Tongue (tissue), 2 donors: ENCODE data around the gene RRP15. TPM values are rescaled to one million over a fixed set of nuclear protein-coding genes. Genes with fewer than 3 reads are reported as not detected.

Experiments
- DNase-seq: peaks from one replicate; pipeline ENCODE4 v3.0.0-alpha.2; 2015
- total RNA-seq: library from RNA; depleted of rRNA; stranded (reverse); fragments of >200 nt; gene quantifications from one replicate; pipeline ENCODE4 v1.2.3, GENCODE V29; 2014

RRP15 gene
- total RNA-seq, result 11.0 TPM

DNA sequence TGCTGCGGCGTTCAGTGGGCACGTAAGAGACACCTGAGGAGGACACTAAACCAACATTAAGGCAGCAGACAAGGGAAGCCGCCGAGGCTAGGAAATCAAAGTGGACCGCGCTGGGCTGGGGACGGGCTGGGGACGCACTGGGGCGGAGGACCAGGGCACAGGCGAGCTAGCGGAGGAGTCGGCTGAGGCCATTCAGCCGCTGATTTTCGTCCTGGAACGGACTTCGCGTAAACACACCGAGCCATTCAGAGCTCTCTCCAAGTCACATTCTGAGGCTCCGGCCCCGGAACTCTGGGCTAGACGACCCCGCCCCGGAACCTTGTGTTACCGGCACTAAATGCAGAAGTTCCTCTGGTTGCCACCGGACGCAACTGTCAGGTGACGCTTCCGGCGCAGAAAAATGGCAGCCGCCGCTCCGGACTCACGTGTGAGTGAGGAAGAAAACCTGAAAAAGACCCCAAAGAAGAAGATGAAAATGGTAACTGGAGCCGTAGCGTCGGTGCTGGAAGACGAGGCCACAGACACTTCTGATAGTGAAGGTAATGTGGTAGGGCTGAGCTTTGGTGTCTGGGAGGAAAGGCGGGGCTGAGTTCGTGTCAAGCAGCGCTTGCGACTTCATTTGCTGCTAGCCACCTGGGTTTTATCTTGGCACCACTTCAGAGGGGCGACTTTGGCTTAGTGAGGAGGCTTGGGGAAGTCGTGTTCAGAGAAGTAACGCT, at the start of gene RRP15:
TSS of gene RRP15 (plus strand) at position 377 of the 719 bp plus-strand sequence. CDS start at position 401, 24 bp downstream.
- peak; percentile 96 for DNase-seq

DNA sequence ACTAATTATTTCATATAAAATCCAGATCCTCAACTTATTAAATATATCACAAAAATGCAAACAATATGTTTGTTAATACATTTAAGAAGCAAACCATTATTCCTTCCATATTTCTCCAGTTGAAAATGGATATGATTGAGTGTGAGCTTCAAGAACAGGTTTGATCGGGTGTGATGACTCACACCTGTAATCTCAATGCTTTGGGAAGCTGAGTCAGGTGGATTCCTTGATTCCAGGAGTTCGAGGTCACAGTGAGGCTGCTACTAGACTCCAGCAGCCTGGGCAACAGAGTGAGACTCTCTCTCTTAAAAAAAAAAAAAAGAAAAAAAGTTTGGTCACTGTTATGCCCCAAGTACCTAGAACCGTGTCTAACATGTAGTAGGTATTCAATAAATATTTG, 42.9 kb upstream of the RRP15 start:
- no peak for DNase-seq

DNA sequence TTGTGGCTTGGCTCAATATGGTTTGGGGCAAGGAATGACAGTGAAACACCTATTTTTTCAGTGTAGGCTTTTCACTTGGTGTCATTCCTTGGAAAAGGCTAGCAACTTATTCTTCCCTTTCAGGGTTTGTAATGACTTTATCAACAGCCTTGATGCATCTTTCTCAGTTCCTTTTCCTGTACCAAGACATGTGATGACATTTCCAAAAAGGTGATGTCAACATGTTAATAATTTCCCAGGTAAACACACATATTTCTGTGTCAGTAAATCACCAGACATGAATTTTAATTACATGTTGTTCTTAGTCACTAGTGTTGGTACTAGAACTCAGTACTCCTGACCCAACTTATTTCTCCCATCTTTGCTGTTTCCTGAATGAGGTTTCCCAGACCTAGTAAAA, 37.8 kb upstream of the RRP15 start:
- DNase-seq, result no peak

DNA sequence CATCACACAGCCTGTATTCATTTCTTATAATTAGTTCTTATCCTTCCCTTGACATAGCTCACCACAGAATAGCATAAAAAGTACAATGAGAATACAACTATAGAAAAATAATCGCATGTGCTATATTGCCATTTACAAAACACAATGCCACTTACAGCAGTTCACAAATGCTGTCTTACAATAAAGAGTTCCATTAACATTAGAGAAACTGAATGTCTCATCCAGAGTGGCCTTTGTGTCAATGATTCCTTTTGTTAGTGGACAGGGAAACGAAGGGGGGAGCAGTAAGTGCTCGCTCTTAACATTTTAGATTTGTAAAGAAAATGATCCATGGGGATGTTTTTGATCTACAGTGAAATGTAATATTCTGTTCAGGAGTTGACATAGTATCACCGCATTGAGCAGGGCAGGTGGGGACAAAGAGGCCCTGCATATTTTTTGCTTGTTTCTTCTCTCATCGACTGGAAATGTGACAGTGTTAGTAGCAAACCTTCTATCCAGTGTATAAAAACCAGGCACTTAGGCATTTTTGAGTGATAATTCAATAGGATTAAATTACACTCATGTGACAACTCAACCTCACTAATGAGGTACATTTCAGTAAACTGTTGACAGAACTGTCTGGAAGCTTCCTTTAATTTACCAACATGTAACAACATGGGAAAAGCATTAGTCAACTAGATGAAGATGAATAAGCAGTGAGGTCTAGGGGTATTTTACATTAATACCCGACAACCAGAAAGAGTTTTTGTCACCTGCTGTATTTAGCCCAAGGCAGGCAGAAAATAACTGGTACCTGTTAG, 35.6 kb upstream of the RRP15 start:
- no peak for DNase-seq

DNA sequence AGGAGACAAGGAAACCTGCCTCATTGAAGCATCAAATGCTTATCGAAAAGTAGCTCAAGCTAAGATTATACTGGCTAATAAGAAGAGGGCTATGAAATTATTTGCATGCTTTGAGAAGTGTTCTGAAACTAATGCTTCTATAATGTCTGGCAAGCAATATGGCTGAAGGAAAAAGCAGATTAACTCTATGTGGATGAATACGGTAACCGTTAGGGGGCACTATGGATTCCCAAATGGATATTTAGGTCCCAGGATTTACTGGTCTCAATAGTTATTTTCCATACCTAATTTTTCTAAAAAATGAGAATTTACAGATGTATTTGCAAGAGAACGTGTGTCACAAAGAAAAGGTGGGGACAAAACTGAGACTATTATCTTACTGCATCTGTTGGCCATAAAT, 34.6 kb upstream of the RRP15 start:
- DNase-seq, result no peak

DNA sequence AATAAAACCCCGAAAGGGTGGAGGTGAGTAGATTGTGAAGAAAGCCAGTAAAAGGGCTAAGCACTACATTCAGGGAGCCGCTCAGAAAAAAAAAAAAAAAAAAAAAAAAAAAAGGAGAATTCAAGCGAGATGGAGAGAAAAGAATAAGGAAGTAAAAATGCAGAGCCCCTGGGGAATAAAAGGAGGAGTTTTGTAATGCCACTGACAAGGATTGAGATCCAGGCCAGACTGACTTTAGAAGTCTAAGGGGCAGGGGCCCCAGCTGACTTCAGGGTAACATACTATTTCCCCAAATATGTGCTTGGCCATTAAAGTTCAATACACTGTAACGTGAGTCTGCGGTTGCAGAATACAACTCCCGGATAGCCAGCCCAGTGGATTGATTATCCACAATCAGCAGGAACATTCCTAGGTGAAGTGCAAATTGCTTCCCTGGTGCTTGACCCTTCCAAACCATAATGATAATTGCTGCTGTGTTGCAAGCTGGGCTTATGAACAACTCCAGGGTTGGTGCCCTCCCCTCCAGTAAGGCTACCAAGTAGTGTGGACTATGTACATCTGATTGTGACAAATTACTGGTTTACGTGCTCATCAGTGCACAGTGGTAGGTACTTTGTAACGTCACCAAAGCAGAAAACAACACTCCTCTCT, 30.7 kb upstream of the RRP15 start:
- no peak for DNase-seq

DNA sequence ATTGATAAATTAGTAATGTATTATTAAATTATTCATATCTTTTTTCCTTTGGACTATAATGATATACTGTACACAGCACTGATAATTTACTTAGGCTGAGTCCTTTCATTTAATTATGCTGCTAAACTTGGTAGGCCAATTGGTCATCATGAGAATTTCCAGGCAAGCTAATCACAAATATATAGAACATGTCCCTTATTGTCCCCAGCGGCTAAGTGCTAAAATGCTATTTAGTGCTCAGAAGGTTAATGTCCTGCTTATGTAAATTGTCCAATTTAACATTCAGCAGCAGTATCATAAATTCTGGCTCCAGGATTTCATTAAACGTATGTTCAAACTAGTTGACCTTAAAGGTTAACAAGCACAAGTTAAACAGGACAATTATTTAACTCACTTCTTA, 30.0 kb upstream of the RRP15 start:
- no peak for DNase-seq

- DNase-seq, result no peak
Measured at GRCh38 chr1:218257371-218257770, 27.7 kb upstream of the RRP15 start.

GRCh38 chr1:218257971-218258370, 27.1 kb upstream of the RRP15 start:
- DNase-seq, result no peak

GRCh38 chr1:218259339-218259738, 25.8 kb upstream of the RRP15 start:
- no peak for DNase-seq

DNA sequence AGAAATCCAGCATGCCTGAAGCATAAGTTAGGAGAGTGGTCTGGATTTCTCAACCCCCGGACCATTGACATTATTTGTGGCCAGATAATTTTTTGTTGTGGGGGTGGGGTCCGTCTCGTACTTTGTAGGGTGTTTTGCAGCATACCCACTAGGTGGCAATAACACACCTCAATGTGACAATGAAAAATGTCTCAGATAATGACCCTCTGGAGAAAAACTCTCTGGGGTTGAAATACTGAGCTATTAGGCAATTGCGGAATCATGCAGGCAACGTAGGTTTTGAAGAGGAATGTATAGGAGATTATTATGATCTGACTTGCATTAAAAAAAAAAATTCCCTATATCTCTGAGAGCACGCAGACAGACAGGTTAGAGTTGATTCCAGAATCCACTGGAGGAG, 25.3 kb upstream of the RRP15 start:
- DNase-seq, result no peak

DNA sequence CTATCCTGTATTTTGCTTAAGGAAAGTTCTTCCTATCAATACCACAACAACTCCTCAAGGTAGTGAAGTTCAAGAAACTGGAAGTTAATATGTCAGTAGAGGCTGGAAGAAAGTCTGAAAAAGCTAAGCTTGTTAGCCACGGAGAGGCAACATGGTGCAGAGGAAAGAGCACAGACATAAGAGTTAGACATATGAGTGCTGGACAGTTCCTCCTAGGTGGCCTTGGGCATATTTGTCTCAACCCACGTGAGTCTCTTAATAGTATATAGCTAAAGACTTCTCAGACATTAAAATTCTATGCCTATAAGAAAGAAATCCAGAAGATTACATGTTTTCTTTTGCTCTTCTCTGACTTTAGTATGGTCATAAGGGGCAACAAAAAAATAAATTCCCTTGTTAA, 22.8 kb upstream of the RRP15 start:
- DNase-seq, result no peak

DNA sequence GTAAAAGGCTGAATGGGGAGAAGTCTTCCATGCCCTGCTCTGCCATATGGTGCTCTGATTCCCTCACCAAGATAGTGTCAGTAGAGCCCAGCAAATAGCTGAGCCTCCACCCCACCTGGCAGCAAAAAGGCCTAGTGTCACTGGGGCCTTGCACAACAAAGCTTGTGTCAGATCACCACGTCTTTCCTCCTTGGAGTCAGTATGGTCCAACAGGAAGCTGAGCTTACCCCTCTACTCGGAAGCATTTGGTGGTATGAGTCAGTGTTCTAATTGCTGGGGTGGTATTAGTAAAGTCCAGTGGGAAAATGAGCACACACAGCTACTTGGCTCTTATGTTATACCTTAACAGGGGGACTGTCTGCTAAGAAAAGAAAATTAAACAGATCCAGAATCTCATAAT, 18.7 kb upstream of the RRP15 start:
- no peak for DNase-seq

- DNase-seq, result no peak
Measured at GRCh38 chr1:218272366-218272765, 12.7 kb upstream of the RRP15 start.

GRCh38 chr1:218273762-218274479, 11.2 kb upstream of the RRP15 start:
- DNase-seq, result no peak

- DNase-seq, result no peak
Measured at GRCh38 chr1:218274511-218274910, 10.6 kb upstream of the RRP15 start.

DNA sequence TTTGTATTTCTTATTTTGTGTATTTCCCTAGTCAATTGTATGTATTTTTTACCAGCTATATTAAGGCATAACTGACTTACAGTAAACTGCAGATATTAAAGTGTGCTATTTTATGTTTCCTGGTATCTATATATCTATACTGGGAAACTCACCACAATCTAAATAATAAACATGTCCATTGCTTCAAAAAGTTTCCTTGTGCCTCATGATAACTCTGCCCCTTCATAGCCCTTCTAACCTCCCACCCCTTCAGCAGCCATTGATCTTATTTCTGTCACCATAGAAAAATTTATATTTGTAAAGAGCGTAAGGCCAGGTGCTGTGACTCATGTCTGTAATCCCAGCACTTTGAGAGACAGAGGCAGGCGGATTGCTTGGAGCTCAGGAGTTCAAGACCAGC, 9.3 kb upstream of the RRP15 start:
- DNase-seq, result no peak

DNA sequence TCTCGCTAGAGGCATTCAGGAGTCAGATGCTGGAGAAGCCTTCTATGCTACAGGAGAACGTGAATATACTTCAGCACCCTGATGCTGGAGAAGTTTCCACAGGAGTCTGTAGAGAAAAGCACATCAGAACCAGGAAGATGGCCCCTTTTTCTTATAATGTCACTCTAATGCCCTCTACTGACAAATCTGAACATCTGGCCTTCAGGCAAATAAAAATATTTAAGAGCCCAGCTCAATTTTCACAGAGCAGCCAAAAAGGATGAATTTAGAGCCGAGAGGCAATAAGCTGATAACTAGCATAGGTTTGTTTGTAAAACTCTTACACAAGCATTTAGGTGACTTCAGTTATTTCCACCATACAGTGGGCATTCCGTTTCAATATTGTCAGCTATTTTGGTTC, 3.8 kb upstream of the RRP15 start:
- DNase-seq, result no peak

DNA sequence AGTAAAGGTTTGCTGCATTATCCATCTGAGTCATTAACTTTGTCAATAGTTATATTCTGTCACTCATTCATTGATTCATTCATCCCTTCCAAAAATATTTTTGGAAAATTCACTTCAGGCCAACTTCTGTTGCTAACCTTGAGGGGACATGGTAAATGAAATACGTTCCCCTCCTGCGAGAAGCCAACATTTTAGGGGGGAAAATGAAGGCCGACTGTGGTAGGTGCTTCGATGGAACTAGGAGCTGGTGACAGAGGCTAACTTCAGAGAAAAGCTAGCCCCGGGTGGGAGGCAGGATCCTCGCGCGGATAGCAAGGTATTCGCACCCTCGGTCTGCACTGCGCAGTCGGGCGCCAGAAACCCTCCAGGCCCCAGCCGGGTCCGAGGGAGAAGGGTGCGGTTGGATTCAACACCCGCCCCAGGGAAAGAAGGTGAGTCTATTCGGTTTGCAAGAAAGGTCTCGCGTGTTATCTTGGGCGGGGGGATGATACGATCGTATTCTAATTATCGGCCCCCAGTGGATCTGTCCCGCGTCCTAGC, 646 bp upstream of the RRP15 start:
- DNase-seq, result no peak

- DNase-seq, result no peak
Measured at GRCh38 chr1:218292515-218292914, 7.4 kb downstream of the RRP15 start.

GRCh38 chr1:218294546-218294945, 9.5 kb downstream of the RRP15 start:
- no peak for DNase-seq

DNA sequence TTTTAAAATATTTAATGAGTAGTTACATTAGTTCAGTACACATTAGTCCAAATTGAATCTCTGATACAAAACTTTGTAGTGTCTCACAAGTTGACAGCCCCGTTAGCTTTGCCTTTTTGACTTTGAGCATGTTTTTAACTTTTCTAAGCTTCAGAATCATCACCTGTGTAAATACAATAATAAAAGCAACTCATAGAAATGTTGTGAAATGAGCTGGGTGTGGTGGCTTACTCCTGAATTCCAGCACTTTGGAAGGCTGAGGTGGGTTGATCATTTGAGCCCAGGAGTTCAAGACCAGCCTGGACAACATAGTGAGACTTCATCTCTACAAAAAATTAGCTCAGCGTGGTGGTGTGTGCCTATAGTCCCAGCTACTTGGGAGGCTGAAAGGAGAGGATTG, 11.1 kb downstream of the RRP15 start:
- DNase-seq, result no peak
